ENCODE measurements around the gene POLR2M.

POLR2M gene

DNA sequence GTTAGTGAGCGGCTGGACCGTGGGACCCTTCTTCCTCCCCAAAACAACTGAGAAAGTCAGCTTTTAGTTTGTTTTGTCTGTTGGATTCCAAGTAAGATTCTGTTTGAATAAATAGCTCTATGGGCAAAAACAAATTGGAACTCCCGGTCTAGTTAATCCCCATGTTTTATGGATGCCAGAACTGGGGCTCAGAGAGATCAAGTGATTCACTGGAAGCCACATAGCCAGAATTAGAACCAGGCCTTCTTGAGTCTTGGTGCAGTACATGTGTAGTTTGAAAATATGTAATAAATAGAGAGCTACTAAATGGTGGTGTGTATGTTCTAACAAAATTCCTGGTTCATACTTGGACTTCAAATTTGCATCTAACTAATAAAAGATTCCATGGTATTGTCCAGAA lies 29.3 kb upstream of the POLR2M start:
- Histone ChIP-seq H3K9me3 (ENCODE audit: low read length) (no peaks in the 10 kb centered on the region), H4K20me1 (ENCODE audit: insufficient read depth, low read length) (no peaks in the 10 kb centered on the region), H3K4me3 (ENCODE audit: low read depth, low read length, poor library complexity, severe bottlenecking) (no peak overlapping the region), H2AFZ (ENCODE audit: low read length) (no peak overlapping the region), H3K36me3 (ENCODE audit: insufficient read depth, low read length) (no peaks in the 10 kb centered on the region), H3K79me2 (ENCODE audit: insufficient read depth, low read length) (no peaks in the 10 kb centered on the region), H3F3A (ENCODE audit: insufficient read depth, low read length) (no peaks in the 10 kb centered on the region), H3K27ac (ENCODE audit: low read depth, low read length, poor library complexity, severe bottlenecking) (no peak overlapping the region), H3K4me2 (ENCODE audit: low read length) (no peak overlapping the region), H3K9me2 (ENCODE audit: low read depth, low read length) (no peaks in the 10 kb centered on the region), H3K4me1 (ENCODE audit: insufficient read depth, low read length, severe bottlenecking) (no peaks in the 10 kb centered on the region), H3K27me3 (ENCODE audit: insufficient read depth, low read length) (no peaks in the 10 kb centered on the region), H3K9ac (ENCODE audit: low read length) (no peak overlapping the region)
- TF ChIP-seq EZH2 (IDR thresholded peaks at IDR 0.05; ENCODE audit: borderline replicate concordance, low read length): no peak
- TF ChIP-seq, protein P1, sequence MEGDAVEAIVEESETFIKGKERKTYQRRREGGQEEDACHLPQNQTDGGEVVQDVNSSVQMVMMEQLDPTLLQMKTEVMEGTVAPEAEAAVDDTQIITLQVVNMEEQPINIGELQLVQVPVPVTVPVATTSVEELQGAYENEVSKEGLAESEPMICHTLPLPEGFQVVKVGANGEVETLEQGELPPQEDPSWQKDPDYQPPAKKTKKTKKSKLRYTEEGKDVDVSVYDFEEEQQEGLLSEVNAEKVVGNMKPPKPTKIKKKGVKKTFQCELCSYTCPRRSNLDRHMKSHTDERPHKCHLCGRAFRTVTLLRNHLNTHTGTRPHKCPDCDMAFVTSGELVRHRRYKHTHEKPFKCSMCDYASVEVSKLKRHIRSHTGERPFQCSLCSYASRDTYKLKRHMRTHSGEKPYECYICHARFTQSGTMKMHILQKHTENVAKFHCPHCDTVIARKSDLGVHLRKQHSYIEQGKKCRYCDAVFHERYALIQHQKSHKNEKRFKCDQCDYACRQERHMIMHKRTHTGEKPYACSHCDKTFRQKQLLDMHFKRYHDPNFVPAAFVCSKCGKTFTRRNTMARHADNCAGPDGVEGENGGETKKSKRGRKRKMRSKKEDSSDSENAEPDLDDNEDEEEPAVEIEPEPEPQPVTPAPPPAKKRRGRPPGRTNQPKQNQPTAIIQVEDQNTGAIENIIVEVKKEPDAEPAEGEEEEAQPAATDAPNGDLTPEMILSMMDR (IDR thresholded peaks at IDR 0.05; ENCODE audit: low read length): no peak

DNA sequence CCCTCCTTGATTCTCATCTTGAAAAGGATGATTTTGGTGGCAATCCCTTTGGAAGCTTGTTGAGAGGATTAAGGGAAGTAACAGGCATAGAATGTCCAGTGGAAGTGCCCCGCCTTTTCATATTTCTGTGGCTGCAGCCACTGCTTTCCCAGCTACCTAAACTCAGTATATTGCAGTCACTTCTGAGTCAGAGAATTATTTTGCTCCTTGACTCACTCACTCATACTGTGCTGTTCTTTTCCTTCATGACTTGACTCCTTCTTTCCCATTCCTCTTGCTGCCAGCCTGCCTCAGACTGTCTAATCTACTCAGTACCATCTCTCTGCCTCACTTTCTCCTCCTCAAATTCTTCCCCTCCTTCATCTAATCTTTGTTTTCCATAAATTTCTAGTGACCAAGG lies 26.5 kb upstream of the POLR2M start:
- Histone ChIP-seq H3K4me1 (ENCODE audit: insufficient read depth, low read length, severe bottlenecking) (no peaks in the 10 kb centered on the region), H3K79me2 (ENCODE audit: insufficient read depth, low read length) (no peaks in the 10 kb centered on the region), H3K9me2 (ENCODE audit: low read depth, low read length) (no peaks in the 10 kb centered on the region), H3K9ac (ENCODE audit: low read length) (no peak overlapping the region), H3K4me3 (ENCODE audit: low read depth, low read length, poor library complexity, severe bottlenecking) (no peak overlapping the region), H3K36me3 (ENCODE audit: insufficient read depth, low read length) (no peaks in the 10 kb centered on the region), H3F3A (ENCODE audit: insufficient read depth, low read length) (no peaks in the 10 kb centered on the region), H3K27me3 (ENCODE audit: insufficient read depth, low read length) (no peaks in the 10 kb centered on the region), H4K20me1 (ENCODE audit: insufficient read depth, low read length) (no peaks in the 10 kb centered on the region), H3K27ac (ENCODE audit: low read depth, low read length, poor library complexity, severe bottlenecking) (no peak overlapping the region), H3K9me3 (ENCODE audit: low read length) (no peaks in the 10 kb centered on the region), H2AFZ (ENCODE audit: low read length) (no peak overlapping the region), H3K4me2 (ENCODE audit: low read length) (no peak overlapping the region)
- TF ChIP-seq, protein P1 (IDR thresholded peaks at IDR 0.05; ENCODE audit: low read length): no peak
- TF ChIP-seq EZH2 (IDR thresholded peaks at IDR 0.05; ENCODE audit: borderline replicate concordance, low read length): no peak

DNA sequence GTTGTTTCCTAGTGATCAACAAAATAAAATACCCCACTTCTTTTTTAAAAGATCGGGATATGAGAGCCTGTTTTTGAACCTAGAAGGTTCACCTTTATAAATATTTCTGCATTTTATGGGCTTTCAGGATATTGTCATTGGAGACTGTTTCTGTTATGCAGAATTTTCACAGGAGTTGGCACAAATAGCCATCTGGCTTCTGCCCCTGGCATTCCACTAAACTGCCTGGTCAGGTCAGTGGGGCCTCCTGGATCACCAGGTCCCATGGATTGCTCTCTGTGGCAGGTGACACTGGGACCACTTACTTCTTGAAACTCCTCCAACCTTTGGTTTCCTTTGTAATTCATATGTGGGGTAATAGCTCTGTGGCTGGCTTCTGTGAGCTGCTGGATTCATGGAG lies 25.5 kb upstream of the POLR2M start:
- no peaks in the 10 kb centered on the region for H3F3A ChIP-seq (ENCODE audit: insufficient read depth, low read length)

More for the DNA sequence above, 25.5 kb upstream of the POLR2M start:
- Histone ChIP-seq H3K4me3 (ENCODE audit: low read depth, low read length, poor library complexity, severe bottlenecking) (no peak overlapping the region), H3K79me2 (ENCODE audit: insufficient read depth, low read length) (no peaks in the 10 kb centered on the region), H3K9me3 (ENCODE audit: low read length) (no peaks in the 10 kb centered on the region), H3K27ac (ENCODE audit: low read depth, low read length, poor library complexity, severe bottlenecking) (no peak overlapping the region), H3K4me2 (ENCODE audit: low read length) (no peak overlapping the region), H3K27me3 (ENCODE audit: insufficient read depth, low read length) (no peaks in the 10 kb centered on the region), H3K9ac (ENCODE audit: low read length) (no peak overlapping the region), H3K36me3 (ENCODE audit: insufficient read depth, low read length) (no peaks in the 10 kb centered on the region), H4K20me1 (ENCODE audit: insufficient read depth, low read length) (no peaks in the 10 kb centered on the region), H2AFZ (ENCODE audit: low read length) (no peak overlapping the region), H3K4me1 (ENCODE audit: insufficient read depth, low read length, severe bottlenecking) (no peaks in the 10 kb centered on the region), H3K9me2 (ENCODE audit: low read depth, low read length) (no peaks in the 10 kb centered on the region)
- TF ChIP-seq, protein P1 (IDR thresholded peaks at IDR 0.05; ENCODE audit: low read length): no peak
- TF ChIP-seq EZH2 (IDR thresholded peaks at IDR 0.05; ENCODE audit: borderline replicate concordance, low read length): no peak
